Measurements from ENCODE around the gene LRMDA. TPM values are rescaled to one million over a fixed set of nuclear protein-coding genes. Genes with fewer than 3 reads are reported as not detected.

The LRMDA gene
- total RNA-seq, 2 experiments from 2014 or later = not detected

DNA sequence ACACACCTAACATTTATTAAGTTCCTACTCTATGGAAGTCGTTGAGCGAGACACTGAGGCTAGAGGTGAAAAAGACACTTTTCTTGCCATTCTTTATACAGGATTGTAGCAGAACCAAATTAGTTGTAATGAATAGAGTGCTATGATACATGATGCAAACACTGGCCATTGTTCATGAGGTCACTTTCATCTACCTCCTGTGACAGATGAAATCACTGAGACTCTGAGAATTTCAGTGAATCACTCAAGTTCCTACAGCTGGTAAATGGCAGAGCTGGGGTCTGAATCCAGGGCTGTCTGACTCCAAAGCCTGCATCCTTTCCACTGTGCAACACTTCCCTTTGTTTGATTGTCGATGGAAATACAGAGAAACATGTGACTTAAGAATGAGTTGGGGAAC lies 657.6 kb downstream of the LRMDA start:
- Mint-ChIP-seq H3K4me1 (no peaks in the 10 kb centered on the region), H3K4me3 (no peak overlapping the region), H3K36me3 (no peaks in the 10 kb centered on the region), H3K9me3 (peaks cover 2% of the 10 kb centered on the region), H3K27me3 (no peaks in the 10 kb centered on the region), H3K27ac (no peak overlapping the region)
- POLR2A ChIA-PET = no interaction called here
- no peak for DNase-seq
- ATAC-seq (ENCODE audit: low read depth) = no peak

DNA sequence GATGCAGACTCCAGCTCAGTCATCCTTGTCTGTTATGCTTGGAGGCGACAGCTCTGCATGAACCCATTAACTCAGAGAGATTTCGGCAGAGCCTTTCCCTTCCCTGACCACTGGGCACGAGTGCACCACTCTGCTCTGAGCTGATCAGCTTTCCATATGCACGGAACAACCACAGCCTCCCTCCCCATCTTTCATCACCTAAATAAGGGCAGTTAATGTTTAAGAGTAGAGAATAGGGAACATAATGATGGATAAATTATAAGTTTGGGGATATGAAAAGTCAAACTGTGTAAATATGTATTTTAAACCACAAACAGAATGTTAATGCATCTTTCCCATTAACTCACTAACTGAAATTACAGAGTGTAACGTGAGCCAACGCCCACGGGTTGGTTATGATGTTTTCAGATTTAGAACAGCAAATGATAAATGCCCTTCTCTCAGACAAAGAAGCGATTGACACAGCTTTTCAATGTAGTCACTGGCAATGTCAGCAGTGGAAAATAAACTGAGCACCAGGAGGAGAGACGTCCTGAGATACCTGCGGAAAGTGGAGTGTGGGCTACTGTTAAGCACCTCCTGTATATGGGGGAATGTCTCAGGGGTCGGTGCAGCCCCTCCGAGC lies 658.2 kb downstream of the LRMDA start:
- ATAC-seq (ENCODE audit: low read depth) (no peak), DNase-seq (no peak)
- no peaks in the 10 kb centered on the region for H3K27me3 Mint-ChIP-seq
- H3K36me3 Mint-ChIP-seq = no peaks in the 10 kb centered on the region
- POLR2A ChIA-PET = no interaction called here
- H3K4me1 Mint-ChIP-seq = no peaks in the 10 kb centered on the region
- peaks cover 2% of the 10 kb centered on the region for H3K9me3 Mint-ChIP-seq
- no peak overlapping the region for H3K4me3 Mint-ChIP-seq
- H3K27ac Mint-ChIP-seq = no peak overlapping the region

DNA sequence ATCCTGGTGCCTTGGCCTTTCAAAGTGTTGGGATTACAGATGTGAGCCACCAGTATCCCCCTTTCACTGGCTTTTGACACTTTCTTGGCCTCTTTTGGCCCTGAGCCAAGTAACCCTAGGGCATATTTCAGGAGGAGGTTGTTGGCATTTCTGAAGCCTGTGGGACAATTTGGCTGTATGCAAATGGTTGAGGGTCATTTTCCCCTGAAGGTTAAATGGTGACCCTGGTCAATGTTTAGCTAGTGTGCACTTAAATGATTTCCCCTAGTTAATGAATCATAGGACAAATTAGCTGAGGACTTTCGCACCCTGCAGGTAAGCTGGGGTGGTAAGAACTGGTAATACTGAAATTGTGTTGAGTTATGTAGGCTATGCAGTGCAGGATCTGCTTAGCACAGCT lies 660.5 kb downstream of the LRMDA start:
- DNase-seq (no peak), ATAC-seq (ENCODE audit: low read depth) (no peak)
- H3K36me3 Mint-ChIP-seq = no peaks in the 10 kb centered on the region
- no peaks in the 10 kb centered on the region for H3K4me1 Mint-ChIP-seq
- POLR2A ChIA-PET = no interaction called here
- no peak overlapping the region for H3K4me3 Mint-ChIP-seq
- no peak overlapping the region for H3K27ac Mint-ChIP-seq
- H3K27me3 Mint-ChIP-seq = no peaks in the 10 kb centered on the region
- peaks cover 2% of the 10 kb centered on the region for H3K9me3 Mint-ChIP-seq

DNA sequence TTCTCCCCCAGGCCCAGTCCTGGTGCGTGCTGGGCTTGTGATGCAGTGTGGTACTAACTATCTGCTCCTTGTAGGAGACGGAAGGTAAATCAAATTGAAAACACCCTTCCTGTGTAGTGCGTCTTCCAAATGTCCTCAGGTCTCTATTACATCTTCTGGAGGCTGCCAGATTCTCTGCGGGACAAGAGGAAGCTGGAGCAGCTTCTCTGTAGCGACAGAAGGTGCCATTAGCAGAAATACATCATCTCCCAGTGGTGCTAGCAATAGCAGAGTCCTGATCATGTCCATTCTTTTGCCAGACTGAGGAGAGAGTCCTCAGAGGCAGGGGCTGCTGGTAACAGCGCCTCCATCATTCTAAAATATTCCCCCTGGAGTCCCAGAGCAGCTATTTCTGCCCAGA lies 675.2 kb downstream of the LRMDA start:
- H3K4me3 Mint-ChIP-seq = no peak overlapping the region
- POLR2A ChIA-PET = no interaction called here
- no peak overlapping the region for H3K27ac Mint-ChIP-seq

DNA sequence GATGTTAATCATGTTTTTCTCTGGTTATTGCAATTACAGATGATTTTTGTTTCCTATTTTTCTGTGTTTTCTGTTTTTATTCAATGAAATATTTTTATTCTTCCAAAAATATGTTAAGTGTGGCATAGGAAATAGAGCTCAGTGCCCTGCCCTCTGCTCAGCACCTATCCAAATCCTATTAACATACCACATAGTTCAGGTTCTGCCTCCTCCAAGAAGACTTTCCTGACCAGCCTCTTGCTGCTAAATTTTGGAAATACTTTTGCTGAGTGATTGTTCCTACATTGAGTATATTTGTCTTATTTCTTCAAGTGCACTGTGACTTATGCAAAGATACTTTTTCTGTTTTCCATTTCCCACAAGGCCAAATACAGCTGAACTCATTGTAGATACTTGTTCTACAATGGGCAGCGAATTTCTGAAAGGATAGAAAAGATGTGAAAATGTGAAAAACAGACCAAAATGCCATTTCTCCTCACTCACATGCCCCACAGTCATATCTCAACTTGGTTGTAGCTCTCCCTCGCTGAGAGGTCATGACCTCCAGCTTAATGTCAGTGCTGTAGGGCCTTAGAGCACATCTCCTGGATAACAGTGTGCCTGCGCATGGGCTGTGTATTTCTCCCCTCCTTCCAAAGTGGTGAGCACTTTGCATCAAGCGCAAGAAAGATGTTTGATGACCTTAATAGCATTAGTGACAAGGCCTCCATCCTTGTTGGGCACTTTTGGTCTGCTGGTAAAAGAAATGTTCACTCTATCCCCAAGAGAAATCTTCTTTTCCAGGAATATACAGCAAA lies 677.3 kb downstream of the LRMDA start:
- H3K27ac Mint-ChIP-seq = no peak overlapping the region
- H3K36me3 Mint-ChIP-seq = no peaks in the 10 kb centered on the region
- no peak overlapping the region for H3K4me3 Mint-ChIP-seq
- DNase-seq (no peak), ATAC-seq (ENCODE audit: low read depth) (no peak)
- peaks cover 3% of the 10 kb centered on the region for H3K9me3 Mint-ChIP-seq
- H3K27me3 Mint-ChIP-seq = no peaks in the 10 kb centered on the region
- no peaks in the 10 kb centered on the region for H3K4me1 Mint-ChIP-seq
- POLR2A ChIA-PET = no interaction called here

More for the DNA sequence above, 675.2 kb downstream of the LRMDA start:
- Mint-ChIP-seq H3K36me3 (no peaks in the 10 kb centered on the region), H3K4me1 (no peaks in the 10 kb centered on the region), H3K27me3 (no peaks in the 10 kb centered on the region), H3K9me3 (peaks cover 6% of the 10 kb centered on the region)
- DNase-seq (no peak), ATAC-seq (ENCODE audit: low read depth) (no peak)

DNA sequence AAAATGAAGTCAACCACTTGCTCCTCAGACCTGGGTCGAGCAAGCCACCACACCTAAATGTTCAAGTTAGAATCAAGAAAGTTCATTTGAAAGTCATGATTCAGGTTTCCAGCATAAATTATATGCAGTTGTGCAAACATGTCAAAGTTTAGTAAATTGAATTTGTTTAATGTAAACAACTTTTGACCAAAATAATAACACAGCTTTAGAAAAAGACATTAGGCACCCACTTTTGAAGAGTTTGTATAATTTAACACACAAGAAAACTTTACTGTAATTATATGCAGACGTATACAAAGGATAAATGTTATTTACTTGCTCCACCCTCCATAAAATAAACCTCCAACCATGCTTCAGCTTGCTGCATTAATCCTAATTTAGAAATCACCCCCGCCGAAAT lies 680.0 kb downstream of the LRMDA start:
- DNase-seq = no peak
- no peak overlapping the region for H3K27ac Mint-ChIP-seq
- H3K4me1 Mint-ChIP-seq = no peaks in the 10 kb centered on the region
- POLR2A ChIA-PET = no interaction called here
- no peaks in the 10 kb centered on the region for H3K36me3 Mint-ChIP-seq
- H3K9me3 Mint-ChIP-seq = peaks cover 3% of the 10 kb centered on the region
- ATAC-seq (ENCODE audit: low read depth) = no peak
- H3K27me3 Mint-ChIP-seq = peaks cover 3% of the 10 kb centered on the region
- no peak overlapping the region for H3K4me3 Mint-ChIP-seq

DNA sequence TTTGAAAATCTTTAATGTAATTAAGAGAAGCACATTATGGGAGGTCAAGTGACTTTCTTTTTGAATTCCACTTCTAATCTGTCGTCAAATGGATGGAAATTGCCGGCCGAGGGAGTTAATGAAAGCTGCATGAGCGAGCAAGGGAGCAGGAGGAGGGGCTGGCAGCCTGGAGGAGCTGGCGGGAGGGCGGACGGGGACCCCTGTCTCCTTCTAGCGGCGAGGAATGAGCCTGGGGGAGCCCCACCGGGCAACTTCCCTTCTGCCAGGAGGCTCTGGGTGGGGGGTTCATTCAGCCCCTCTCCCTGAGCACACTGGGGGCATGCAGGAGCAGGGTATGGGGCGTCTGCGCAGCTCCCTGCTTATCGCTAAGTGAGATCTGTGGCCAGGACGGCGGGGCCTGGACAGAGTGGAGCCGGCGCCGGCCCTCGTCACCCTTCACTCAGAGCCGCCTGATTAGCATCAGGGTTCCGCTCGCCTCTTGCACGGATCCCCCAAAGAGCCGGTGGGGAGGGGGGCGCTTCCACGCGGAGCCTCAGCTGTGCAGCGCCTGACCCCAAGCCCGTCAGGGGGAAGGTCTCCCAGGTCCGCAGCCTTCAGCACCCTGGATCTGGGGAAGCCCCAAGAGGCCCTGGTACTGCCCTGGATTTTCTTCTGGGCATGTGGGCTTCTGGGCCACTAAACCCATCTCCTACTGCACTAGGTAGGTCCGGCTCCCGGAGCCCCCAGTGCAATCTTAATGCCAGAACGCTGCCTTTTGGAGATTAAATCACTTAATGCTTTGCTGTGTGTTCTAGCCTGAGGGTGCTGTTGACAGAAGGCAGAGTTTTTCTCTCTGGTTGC lies 680.8 kb downstream of the LRMDA start:
- Mint-ChIP-seq H3K27me3 (peaks cover 3% of the 10 kb centered on the region), H3K4me1 (no peaks in the 10 kb centered on the region), H3K4me3 (no peak overlapping the region), H3K27ac (no peak overlapping the region), H3K9me3 (peaks cover 3% of the 10 kb centered on the region), H3K36me3 (no peaks in the 10 kb centered on the region)
- DNase-seq = no peak
- ATAC-seq (ENCODE audit: low read depth) = no peak
- POLR2A ChIA-PET = no interaction called here

DNA sequence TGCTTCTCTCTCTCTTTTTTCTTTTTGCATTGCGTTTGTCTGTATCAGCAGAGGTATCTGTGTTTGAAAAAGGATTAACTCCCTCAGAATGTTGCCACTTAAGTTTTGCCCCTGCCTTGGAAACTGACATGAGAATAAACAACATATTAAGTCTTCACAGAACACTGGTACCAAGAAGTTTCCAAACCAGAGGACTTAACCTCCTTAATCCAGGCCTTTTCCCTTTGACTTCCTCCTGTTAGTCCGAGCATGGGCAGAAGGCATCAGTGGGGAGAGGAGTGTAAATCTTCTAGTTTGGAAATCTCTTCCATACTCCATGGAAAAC lies 681.4 kb downstream of the LRMDA start:
- Mint-ChIP-seq H3K27ac (no peak overlapping the region), H3K4me1 (no peaks in the 10 kb centered on the region), H3K27me3 (peaks cover 3% of the 10 kb centered on the region), H3K9me3 (peaks cover 3% of the 10 kb centered on the region), H3K4me3 (no peak overlapping the region), H3K36me3 (no peaks in the 10 kb centered on the region)
- DNase-seq (no peak), ATAC-seq (ENCODE audit: low read depth) (no peak)
- POLR2A ChIA-PET = no interaction called here

GRCh38 chr10:76113952-76114351 lies 682.5 kb downstream of the LRMDA start:
- peaks cover 3% of the 10 kb centered on the region for H3K9me3 Mint-ChIP-seq
- peaks cover 3% of the 10 kb centered on the region for H3K27me3 Mint-ChIP-seq
- DNase-seq (no peak), ATAC-seq (ENCODE audit: low read depth) (no peak)
- POLR2A ChIA-PET = no interaction called here
- no peaks in the 10 kb centered on the region for H3K36me3 Mint-ChIP-seq
- H3K27ac Mint-ChIP-seq = no peak overlapping the region
- H3K4me3 Mint-ChIP-seq = no peak overlapping the region
- no peaks in the 10 kb centered on the region for H3K4me1 Mint-ChIP-seq

DNA sequence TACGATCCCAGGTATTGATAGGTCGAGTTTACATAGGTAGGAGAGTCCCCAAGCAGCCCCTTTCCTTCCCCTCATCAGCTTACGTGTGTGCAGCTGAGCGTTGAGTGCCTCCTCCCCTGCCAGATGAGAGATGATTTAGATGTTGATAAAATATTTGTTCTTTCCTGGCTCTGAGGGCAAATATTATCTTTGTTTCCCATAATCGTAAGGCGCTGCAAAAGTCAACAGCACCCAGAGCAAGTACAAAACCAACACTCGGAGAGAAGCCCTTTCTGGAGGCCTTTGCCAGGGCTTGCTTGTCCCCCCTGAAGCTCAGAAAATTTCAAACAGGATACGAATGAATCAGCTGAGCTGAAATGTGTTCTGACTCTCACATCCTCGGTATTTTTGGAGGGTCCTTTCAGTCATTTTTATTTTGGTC lies 683.2 kb downstream of the LRMDA start:
- H3K9me3 Mint-ChIP-seq = peaks cover 3% of the 10 kb centered on the region
- POLR2A ChIA-PET = no interaction called here
- H3K27ac Mint-ChIP-seq = no peak overlapping the region
- H3K27me3 Mint-ChIP-seq = peaks cover 3% of the 10 kb centered on the region
- DNase-seq = no peak
- H3K4me1 Mint-ChIP-seq = no peaks in the 10 kb centered on the region
- no peaks in the 10 kb centered on the region for H3K36me3 Mint-ChIP-seq
- H3K4me3 Mint-ChIP-seq = no peak overlapping the region
- ATAC-seq (ENCODE audit: low read depth) = no peak

- Mint-ChIP-seq H3K27me3 (peaks cover 3% of the 10 kb centered on the region), H3K4me1 (no peaks in the 10 kb centered on the region), H3K36me3 (no peaks in the 10 kb centered on the region), H3K9me3 (peaks cover 3% of the 10 kb centered on the region), H3K4me3 (no peak overlapping the region), H3K27ac (no peak overlapping the region)
- DNase-seq (no peak), ATAC-seq (ENCODE audit: low read depth) (no peak)
- POLR2A ChIA-PET = no interaction called here
Observed at GRCh38 chr10:76115131-76115470, 683.7 kb downstream of the LRMDA start.

- no peak for DNase-seq
Observed at GRCh38 chr10:76115471-76116155, 684.2 kb downstream of the LRMDA start.

GRCh38 chr10:76116523-76116922 lies 685.1 kb downstream of the LRMDA start:
- H3K4me3 Mint-ChIP-seq = no peak overlapping the region
- peaks cover 3% of the 10 kb centered on the region for H3K27me3 Mint-ChIP-seq
- H3K27ac Mint-ChIP-seq = no peak overlapping the region
- no peak for DNase-seq
- ATAC-seq (ENCODE audit: low read depth) = no peak
- H3K36me3 Mint-ChIP-seq = no peaks in the 10 kb centered on the region
- POLR2A ChIA-PET = no interaction called here
- H3K4me1 Mint-ChIP-seq = no peaks in the 10 kb centered on the region
- no peaks in the 10 kb centered on the region for H3K9me3 Mint-ChIP-seq

More at GRCh38 chr10:76115471-76116155, 684.2 kb downstream of the LRMDA start:
- H3K27me3 Mint-ChIP-seq = peaks cover 3% of the 10 kb centered on the region
- no peaks in the 10 kb centered on the region for H3K36me3 Mint-ChIP-seq
- H3K9me3 Mint-ChIP-seq = peaks cover 3% of the 10 kb centered on the region
- H3K27ac Mint-ChIP-seq = no peak overlapping the region
- H3K4me3 Mint-ChIP-seq = no peak overlapping the region
- H3K4me1 Mint-ChIP-seq = no peaks in the 10 kb centered on the region
- no peak for ATAC-seq (ENCODE audit: low read depth)
- POLR2A ChIA-PET = no interaction called here
